ENCODE results near the gene ID2. TPM values are rescaled to one million over a fixed set of nuclear protein-coding genes. Genes with fewer than 3 reads are reported as not detected.
A peak's percentile ranks its signal among the peaks of the same experiment; 100 is the strongest.

ID2 gene
- total and polyA plus RNA-seq, 7 donors: 4.1 to 33.0 (median 14.7) TPM

DNA sequence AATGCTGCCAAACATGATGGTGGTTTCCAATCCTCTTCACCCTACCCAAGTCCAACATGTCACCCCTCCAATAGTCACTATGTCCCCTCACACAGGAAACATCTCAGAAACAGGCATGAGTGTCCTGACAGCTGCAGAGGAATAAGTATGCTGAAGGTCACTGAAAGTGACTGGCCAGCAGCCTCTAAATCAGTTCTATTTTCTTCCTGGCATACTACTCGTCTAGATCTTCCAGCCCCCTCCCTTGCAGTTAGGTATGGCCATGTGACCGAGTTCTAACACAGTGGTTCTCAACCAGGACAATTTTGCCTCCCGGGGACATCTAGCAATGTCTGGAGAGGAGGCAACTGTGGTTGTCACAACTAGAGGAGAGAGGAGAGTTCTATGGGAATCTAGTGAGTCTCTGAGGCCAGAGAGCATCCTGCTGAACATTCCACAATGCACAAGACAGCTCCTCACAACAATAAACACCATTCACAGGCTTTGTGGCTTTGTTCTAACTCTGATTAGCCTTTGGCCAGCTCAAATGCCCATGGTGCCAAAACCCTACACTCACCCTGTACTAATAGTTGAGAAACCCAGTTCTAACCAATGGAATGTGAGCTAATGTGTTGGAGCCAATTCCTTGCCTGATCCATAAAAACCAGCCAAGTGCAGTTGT lies 12.6 kb upstream of the ID2 start:
- peak in 1 of 2 donors; percentile 54 for DNase-seq
- H3K27ac ChIP-seq: peak overlapping the region; percentile 1

DNA sequence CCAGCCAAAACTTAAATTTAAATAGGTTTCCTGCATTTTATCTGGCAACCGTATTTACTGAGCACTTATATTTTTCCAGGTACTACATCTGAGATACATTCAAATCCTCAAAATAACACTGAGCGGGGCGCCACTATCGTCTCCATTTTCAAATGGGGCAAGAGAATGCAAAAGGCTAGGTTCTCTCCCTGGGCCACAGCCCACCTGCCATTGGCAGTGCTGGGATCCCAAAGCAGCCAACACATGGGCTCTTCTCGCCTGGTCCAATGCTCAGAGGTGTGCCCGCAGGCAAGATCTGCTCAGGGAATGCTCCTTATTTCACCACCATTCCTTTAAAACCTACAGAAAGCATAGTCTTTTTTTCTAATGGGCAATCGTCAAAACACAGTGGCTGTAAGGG lies 11.3 kb upstream of the ID2 start:
- no peak for ATAC-seq
- intact Hi-C loops (cut with DNase I): loop anchor here in 1 of 2 donors (5.0 kb wide), 1 partner anchor 138 kb away; no protein-coding TSS in a partner anchor
- H3K9me3 ChIP-seq: peaks cover 4% of the 10 kb centered on the region
- TF ChIP-seq, protein P1, sequence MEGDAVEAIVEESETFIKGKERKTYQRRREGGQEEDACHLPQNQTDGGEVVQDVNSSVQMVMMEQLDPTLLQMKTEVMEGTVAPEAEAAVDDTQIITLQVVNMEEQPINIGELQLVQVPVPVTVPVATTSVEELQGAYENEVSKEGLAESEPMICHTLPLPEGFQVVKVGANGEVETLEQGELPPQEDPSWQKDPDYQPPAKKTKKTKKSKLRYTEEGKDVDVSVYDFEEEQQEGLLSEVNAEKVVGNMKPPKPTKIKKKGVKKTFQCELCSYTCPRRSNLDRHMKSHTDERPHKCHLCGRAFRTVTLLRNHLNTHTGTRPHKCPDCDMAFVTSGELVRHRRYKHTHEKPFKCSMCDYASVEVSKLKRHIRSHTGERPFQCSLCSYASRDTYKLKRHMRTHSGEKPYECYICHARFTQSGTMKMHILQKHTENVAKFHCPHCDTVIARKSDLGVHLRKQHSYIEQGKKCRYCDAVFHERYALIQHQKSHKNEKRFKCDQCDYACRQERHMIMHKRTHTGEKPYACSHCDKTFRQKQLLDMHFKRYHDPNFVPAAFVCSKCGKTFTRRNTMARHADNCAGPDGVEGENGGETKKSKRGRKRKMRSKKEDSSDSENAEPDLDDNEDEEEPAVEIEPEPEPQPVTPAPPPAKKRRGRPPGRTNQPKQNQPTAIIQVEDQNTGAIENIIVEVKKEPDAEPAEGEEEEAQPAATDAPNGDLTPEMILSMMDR (IDR thresholded peaks at IDR 0.05): no peak
- H3K36me3 ChIP-seq (ENCODE audit: insufficient read depth in 1 of 2, low read depth in 1 of 2): no peaks in the 10 kb centered on the region
- no peak for DNase-seq
- no peak overlapping the region for H3K4me3 ChIP-seq
- H3K27me3 ChIP-seq (ENCODE audit: insufficient read depth in 3 of 3, low read length in 2 of 3): no peaks in the 10 kb centered on the region
- no peak overlapping the region for H3K27ac ChIP-seq
- 96 to 98% (median 97%) methylated on average over 7 of the region's 7 CpGs for WGBS, 3 donors
- peaks cover 4% of the 10 kb centered on the region for H3K4me1 ChIP-seq

More for the DNA sequence above, 12.6 kb upstream of the ID2 start:
- WGBS, 3 donors: 15 to 36% (median 18%) methylated on average over 3 of the region's 3 CpGs
- H3K27me3 ChIP-seq (ENCODE audit: insufficient read depth in 3 of 3, low read length in 2 of 3): no peaks in the 10 kb centered on the region
- no peak overlapping the region for H3K4me3 ChIP-seq
- peaks cover 4% of the 10 kb centered on the region for H3K4me1 ChIP-seq
- peak; percentile 34 to 69 (median 56) for ATAC-seq
- intact Hi-C loops (cut with DNase I): no loop called here
- no peaks in the 10 kb centered on the region for H3K36me3 ChIP-seq (ENCODE audit: insufficient read depth in 1 of 2, low read depth in 1 of 2)
- TF ChIP-seq, protein P1 (IDR thresholded peaks at IDR 0.05): no peak
- peaks cover 4% of the 10 kb centered on the region for H3K9me3 ChIP-seq

DNA sequence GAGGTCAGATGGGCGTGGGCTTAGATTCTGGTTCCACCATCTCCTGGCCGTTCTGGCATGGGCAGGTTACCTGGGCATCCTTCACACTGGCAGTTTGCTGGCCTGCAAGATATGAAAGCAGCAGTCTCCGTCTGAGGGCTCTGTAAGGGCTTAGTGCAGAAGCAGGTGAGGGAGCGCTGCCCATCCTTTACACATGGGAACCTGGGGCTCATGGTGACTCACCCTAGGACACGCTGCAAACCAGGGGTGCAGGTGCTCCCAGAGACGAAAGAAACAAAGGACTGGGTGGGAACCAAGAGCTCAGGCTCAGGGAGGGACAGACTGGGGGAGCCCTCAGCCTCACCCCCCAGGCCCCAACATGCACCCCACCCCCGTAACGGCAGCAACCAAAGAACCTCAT lies 10.7 kb upstream of the ID2 start:
- no peak overlapping the region for H3K4me3 ChIP-seq
- ATAC-seq (no peak), DNase-seq (no peak)
- intact Hi-C loops (cut with DNase I): loop anchor here in 1 of 2 donors (5.0 kb wide), 1 partner anchor 139 kb away; no protein-coding TSS in a partner anchor
- 83 to 89% (median 83%) methylated on average over 8 of the region's 8 CpGs for WGBS, 3 donors
- H3K27ac ChIP-seq: no peak overlapping the region
- H3K9me3 ChIP-seq: peaks cover 4% of the 10 kb centered on the region
- no peaks in the 10 kb centered on the region for H3K36me3 ChIP-seq (ENCODE audit: insufficient read depth in 1 of 2, low read depth in 1 of 2)
- TF ChIP-seq, protein P1 (IDR thresholded peaks at IDR 0.05): no peak
- no peaks in the 10 kb centered on the region for H3K27me3 ChIP-seq (ENCODE audit: insufficient read depth in 3 of 3, low read length in 2 of 3)
- H3K4me1 ChIP-seq: peaks cover 9% of the 10 kb centered on the region

DNA sequence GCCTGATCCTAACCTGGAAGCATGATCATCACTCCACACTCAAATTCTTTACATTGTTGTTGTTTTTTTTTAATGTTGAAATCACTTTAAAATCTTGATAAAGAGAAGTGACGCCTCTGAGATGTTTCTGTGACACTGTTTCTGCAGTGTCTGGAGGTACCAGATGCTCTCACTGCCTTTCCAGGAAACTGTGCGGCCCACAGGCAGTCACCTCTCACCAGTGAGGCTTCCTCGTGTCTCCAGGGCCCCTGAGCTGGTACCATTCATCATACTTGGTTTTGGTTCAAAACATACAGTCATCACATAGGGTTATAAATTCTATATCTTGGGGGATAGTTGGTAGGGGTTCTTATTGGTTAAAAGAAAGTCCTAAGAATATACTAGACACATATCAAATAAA lies 10.1 kb upstream of the ID2 start:
- Histone ChIP-seq H3K9me3 (peaks cover 4% of the 10 kb centered on the region), H3K4me1 (peaks cover 11% of the 10 kb centered on the region), H3K36me3 (ENCODE audit: insufficient read depth in 1 of 2, low read depth in 1 of 2) (no peaks in the 10 kb centered on the region), H3K4me3 (no peak overlapping the region), H3K27me3 (ENCODE audit: insufficient read depth in 3 of 3, low read length in 2 of 3) (no peaks in the 10 kb centered on the region), H3K27ac (no peak overlapping the region)
- ATAC-seq (no peak), DNase-seq (no peak)
- intact Hi-C loops (cut with DNase I): loop anchor here in 1 of 2 donors (5.0 kb wide), 1 partner anchor 140 kb away; no protein-coding TSS in a partner anchor
- 94 to 96% (median 95%) methylated on average over 3 of the region's 3 CpGs for WGBS, 3 donors
- TF ChIP-seq, protein P1 (IDR thresholded peaks at IDR 0.05): no peak
